Activated CD4-positive, alpha-beta T cell treated with anti-CD3 and anti-CD28 coated beads, Interleukin-2, amount 50 U/mL, for 16 hours (primary cell): ENCODE data around the gene NKIRAS2.
"Not testable (repeated sequence)": the region's sequence is repeated elsewhere in the genome, so short reads cannot be mapped to it uniquely, and the experiment has no call there.

ENCODE experiments used
- DNase-seq: peaks from one replicate; pipeline ENCODE4 v3.0.0-alpha.2; 2020

NKIRAS2 gene

DNA sequence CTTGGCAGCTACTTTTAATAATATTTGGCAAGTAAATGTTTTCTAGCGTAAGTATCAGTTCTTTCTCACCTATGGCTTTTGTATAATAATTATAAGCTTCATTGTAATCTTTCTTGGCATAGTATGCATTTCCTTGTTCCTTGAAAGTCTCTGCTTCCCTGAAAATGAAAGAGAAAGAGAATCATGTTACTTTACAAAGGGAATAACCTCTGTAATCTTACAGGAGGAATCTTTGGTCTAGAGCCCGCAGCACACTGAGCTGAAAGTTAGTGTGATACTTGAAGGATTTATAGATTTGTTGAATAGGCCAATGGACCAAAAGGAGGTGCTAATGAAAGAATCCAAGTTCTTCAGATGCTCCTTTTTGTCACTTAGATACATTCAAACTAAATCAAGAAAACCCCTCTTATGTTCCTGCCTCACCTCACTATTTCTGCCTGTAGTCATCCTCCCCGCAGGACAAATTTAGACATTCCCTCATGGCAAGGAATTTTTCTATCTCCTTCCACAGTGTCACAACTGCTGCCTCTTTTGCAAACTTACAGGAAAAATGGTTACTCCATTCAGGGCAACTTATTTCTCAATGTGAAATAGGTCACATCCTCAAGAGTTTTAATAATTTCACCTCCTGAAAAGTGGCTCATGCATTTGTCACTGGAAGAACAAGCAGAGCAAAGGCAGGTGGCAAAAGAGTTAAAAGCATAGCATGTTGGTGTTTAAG, 19.3 kb upstream of the NKIRAS2 start:
- DNase-seq, result no peak

DNA sequence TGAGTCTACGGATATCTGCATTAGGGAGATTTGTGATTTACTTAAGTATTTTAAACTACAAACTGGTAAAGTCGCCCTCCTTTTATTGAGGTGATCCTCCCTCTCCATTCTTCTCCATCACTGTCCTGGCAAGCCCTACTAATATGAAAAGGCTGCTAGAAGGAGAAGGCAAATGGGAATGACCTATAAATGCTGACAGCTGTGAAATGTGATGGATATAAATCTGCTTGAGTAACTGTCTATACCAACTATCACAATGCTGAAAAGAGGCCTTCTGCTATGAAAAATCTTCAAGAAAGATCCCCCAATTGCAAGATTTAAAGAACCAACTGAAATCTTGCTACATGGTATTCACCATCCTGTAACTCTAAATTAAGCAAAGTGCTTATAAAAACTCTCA, 18.2 kb upstream of the NKIRAS2 start:
- DNase-seq, result no peak

DNA sequence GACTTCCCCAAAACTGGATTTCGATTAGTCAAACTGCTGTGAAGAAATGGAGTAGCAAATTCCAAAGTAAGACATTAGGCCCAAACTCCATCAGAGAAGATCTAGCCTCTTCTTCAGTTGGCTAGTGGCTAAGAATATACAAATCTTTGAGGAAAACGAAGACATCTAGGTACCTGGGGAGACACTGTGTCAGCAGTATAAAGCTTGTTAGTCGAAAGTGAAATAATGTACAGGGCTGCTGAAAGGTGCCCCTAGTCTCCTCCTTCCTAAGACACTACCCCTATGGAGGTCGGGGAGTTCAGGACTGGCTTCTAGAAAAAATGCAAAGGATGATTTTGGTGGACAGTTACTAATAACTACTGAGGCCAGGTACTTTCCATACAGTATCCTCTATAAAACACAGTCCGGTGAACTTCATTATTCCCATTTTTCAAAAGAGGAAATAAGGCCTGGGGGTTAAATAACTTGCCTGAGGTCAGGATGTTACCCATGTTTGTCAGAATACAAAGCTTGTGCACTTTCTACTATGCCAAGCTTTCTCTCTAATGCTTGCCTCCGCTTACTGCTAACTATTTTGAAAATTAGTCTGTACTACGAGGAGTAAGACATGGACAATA, 17.6 kb upstream of the NKIRAS2 start:
- no peak for DNase-seq

DNA sequence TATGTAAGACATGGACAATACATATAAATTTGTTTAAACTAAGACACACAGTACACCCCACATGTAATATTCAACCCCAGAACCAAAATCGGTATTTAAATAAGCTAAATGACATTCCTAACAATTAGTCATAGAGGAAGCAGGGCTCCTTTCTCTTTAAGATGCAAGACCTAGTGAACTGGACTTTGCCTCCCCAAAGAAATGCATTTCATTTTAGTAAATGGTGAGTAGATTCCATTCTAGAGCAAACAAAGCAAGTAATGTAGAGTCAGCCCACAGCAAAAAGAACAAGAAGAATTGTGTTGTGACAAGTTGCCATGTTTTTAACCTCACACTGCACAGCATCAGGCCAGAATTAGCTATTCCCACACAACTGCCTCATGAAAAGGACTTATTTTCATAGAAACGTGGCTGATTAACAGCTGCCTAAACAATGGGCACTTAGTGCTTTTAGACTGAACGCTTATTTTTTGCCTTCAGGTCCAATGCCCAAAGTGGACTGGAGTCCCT, 17.0 kb upstream of the NKIRAS2 start:
- DNase-seq, result no peak

DNA sequence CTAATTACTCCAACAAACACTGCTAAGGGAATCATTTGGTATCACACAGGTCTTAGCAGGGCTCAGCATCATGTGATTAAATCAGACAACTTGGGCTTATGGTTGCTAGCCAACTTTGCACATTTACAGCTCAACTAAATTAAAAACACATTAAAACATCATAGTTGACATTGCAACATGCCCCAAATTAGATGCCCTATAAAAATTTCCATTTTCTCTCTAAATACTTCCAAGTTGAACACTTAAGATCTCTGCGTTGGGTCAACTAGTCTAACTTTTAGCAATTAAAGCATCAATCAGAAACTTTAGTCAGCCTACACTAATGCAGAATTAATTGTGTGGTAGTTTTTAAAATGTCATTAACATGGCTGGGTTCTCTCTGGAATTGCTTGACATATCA, 14.7 kb upstream of the NKIRAS2 start:
- no peak for DNase-seq

DNA sequence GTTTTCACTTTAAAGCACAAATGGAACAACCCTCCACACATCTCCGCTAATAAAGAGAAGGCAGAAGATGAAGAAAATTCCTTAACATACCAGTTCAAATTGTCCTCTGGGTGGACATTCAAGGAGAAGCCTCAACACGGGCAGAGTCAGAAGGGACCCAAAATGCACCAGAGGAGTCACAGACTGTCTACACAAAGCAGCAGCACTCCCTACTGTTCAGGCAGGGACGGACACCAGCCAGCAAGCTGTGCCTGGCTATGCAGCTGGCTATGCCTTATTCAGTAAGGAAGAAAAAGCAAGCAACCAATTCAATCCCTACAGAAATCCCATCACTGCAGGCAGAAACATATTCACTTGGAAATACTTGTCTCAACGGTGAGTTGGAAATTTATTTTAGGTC, 10.7 kb upstream of the NKIRAS2 start:
- DNase-seq, result no peak

DNA sequence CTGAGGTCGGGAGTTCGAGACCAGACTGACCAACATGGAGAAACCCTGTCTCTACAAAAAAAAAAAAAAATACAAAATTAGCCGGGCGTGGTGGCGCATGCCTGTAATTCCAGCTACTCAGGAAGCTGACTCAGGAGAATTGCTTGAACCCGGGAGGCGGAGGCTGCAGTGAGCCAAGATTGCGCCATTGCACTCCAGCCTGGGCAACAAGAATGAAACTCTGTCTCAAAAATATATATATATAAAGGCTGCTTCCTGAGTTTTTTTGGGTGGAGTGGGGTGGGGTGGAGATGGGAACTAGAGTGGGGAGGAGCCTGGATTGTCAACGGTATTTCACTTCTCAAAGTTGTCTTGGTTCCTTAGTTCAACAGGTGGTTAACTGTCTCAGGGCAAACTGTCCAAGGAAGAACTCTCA, 9.6 kb upstream of the NKIRAS2 start:
- not testable (repeated sequence) for DNase-seq

DNA sequence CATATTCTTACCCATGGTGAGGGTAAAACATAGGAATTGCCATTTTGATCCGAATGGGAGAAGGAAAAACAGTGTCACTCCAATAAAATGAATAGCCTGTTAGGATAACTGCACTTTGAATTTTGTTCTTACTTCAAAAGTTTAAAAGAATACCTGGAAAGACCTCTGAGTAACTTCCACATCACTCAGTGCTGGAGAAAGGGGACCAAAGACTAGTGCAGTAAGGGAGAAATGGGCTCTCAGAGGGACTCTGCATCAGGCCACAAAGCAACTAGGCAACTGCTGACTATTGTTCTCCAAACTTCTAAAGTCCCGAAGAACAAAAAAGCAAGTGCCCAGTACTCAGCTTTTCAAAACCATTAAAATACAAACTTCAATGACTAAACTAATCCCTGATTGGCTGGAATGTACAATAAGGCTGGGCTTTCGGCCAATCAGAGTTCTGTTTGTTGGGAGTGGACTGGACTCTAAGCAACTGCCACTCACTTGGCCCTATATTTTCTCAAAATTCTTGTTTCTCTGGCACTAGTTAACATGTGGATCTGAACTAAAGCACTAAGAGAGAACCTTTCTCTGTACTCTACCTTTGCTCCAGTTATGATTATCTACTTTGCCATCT, 8.9 kb upstream of the NKIRAS2 start:
- peak; percentile 25 for DNase-seq

DNA sequence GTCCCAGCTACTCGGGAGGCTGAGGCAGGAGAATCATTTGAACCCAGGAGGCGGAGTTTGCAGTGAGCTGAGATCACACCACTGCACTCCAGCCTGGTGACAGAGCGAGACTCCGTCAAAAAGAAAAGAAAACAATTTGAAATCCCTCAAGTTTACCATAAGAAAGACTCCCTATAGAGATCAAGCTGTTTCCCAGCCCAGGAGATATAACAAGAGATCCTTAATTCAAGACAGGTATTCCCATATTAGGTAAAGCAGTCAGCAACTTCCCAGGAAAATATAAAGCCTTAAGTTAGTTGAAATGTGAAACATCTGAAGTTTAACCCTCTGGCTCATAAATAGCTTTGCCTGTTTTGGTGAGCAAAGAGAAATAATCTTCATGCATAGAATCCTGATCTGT, 7.5 kb upstream of the NKIRAS2 start:
- not testable (repeated sequence) for DNase-seq

DNA sequence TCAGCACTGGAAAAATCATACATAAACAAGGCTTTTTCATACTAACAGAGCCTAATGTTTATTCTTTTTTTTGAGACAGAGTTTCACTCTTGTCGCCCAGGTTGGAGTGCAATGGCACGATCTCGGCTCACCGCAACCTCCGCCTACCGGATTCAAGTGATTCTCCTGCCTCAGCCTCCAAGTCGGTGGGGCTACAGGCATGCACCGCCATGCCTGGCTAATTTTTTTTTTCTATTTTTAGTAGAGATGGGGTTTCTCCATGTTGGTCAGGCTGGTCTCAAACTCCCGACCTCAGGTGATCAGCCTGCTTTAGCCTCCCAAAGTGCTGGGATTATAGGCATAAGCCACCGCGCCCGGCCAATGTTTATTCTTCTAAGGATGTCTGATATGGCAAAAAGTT, 6.2 kb upstream of the NKIRAS2 start:
- not testable (repeated sequence) for DNase-seq

DNA sequence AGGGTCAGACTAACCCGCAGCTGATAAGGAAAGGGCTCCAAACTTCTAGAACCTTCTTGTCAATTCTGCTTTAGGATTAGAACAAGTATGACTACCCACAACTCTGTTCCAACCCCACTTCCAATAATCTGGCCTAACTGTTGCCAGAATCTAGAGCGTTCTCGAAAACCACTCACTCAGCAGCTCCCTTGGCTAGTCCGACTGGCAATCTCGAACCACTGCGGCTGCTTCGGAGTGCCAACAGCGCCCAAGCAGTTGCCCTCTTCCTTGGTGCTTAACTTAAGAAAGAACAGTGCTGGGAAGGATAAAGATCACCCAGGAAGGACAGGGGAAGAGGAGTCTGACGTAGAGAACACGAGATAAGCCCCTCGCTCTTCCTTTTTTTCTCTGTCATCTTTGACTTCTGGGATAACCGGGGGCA, 3.5 kb upstream of the NKIRAS2 start:
- DNase-seq, result peak; percentile 21

DNA sequence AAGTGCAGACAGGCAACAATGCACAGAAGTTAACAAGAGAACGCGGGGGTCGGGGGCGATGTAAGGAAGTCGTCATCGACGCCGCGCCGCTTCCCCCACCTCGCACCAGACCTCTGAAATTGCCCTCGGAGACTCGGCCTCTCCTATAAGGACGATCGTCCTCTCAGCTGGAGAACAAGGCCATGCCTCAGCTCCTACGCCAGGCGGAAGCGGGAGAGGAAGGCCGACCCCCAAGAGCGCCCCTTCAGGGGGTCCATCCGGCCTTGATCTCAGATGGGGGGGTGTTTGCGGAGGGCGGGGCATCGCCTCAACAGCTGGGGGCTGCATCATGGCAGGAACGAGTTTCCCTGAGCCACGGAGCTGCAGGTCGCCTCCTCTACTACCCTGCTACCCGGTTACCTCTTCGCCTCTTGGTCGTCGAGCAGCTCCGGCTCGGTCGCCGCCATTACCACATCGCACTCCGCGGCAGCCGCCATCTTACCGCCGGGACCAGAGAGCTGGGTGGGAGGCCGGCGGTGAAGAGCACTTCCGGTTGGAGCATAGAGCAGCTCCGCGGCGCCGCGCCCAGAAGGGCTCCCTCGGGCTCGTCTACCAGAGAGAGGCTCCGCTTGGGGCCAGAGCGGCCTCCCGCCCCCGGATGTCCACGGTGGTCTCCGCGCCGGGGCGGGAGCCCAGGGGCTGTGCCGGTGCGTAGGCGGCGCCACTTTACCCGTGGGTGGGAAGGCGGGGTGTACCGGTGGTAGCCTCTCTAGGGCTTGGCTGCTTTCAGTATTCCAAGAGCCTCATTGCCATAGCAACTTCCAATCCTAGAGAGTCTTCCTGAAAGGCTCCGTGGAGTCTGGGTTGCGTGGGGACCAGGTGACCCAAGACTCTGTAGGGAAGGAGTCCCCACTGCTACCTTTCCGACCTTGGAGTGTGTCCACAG, 2.7 kb upstream of the NKIRAS2 start, which contains the start of gene DNAJC7:
Gene DNAJC7 (minus strand): TSS at position 499 of the 925 bp plus-strand sequence. CDS start 23 bp downstream, at position 476.
- peak; percentile 95 for DNase-seq

DNA sequence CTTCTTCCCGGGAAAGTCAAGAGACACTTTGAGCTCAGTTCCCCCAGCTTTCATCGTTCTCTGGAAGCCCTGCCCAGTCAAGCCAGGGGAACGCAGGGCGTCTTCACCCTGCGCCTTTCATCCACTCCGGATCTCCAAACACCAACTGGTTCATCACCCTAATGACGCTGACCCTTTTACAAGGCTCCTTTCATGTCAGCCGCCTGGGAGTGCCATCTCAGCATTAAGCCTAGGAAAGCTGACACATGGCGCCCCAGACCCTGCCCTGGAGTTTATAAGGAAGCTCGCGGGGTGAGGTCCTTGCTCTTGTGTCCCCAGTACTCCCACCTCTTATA, 2.1 kb upstream of the NKIRAS2 start:
- DNase-seq, result no peak

DNA sequence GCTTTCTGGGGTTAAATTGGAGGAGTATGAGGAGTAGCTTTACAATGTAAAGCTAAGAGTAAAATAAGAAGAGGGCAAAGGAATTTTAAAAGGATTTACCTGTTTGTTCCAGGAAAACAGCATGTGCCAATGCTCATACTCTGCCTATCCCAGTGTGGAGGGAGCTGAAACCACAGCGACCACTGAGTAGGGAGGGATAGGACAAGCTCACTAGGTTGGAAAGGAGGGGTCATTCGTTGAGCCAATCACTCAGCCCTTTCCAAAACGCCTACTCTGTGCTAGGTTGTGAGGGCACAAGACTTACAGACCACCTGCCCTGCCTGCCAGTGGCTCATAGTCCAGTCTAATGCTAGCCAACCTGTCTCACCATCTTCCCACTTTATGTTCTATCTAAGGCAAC, 1.6 kb upstream of the NKIRAS2 start:
- no peak for DNase-seq

DNA sequence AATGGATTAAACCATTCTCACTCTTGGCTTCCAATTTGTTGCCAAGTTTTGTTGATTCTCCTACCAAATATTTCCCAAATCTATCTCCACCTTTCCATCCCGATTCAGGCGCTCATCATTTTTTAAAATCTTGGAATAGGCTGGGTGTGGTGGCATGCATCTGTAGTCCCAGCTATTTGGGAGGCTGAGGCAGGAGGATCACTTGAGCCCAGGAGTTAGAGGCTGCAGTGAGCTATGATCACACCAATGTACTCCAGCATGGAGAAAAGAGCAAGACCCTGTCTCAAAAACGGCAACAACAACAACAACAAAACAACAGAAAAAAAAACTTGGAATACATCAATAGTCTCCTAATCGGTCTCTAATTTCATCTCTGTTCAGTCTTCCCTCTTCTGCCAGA, 902 bp upstream of the NKIRAS2 start:
- DNase-seq, result no peak

DNA sequence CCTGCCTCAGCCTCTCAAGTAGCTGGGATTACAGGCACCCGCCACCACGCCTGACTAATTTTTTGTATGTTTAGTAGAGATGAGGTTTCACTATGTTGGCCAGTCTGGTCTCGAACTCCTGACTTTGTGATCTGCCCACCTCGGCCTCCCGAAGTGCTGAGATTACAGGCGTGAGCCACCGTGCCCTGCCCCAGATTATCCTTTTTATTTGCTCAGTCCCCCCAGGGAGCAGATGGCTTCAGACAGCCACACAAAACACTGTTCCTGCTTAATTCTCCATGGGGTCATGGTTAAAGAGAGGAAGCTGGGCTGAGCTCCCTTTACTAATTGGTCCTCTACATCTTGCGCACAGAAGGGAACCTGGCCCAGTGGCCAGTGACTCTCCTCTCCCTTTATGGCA, 955 bp downstream of the NKIRAS2 start:
- not testable (repeated sequence) for DNase-seq

DNA sequence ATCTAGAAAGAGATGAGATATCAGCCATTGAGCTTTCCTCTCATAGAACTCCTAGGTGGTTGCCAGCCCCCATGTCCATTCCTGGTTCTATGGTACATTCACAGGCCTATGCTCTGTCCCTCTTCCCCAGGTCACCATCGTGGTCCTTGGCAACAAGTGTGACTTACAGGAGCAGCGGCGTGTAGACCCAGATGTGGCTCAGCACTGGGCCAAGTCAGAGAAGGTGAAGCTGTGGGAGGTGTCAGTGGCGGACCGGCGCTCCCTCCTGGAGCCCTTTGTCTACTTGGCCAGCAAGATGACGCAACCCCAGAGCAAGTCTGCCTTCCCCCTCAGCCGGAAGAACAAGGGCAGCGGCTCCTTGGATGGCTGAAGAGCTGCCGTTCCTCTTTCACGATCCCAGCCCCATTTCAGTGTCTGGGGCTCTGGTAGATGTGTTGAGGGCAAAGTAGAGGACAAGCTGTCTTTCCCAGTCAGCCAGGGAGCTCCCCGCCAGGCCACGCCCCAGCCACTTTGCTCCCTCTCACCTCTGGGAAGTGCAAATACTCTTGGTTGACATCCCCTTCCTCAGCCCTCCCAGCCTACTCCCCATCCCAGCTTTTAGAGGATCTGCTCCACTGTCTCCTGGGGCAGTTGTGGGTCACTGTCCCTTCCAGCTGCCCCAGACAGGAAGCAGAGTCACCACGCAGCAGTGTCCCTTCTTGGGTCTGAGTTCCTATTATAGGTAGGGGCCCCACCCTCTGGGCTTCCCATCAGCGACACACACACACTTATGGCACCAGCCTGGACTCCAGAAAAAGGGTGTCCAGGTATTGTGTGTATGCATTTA, 3.8 kb downstream of the NKIRAS2 start:
- DNase-seq, result no peak

DNA sequence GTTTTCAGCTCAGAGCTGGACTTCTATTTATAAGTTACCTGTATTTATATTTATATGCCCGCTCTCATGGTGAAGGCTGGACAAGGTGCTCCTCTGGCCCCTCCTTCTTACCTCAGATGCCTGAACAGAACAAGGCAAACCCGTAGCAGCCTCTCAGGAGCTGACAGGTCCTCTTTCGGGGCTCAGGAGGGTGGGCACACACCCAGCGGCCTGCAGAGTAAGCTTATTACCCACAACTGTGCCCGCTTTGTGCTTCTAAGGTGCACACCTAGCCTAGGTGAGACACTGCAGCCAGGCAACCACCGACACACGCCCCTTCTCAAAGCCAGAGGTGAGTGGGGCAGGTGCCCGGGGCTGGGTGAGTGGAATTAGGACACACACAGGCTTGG, 5.3 kb downstream of the NKIRAS2 start:
- no peak for DNase-seq

DNA sequence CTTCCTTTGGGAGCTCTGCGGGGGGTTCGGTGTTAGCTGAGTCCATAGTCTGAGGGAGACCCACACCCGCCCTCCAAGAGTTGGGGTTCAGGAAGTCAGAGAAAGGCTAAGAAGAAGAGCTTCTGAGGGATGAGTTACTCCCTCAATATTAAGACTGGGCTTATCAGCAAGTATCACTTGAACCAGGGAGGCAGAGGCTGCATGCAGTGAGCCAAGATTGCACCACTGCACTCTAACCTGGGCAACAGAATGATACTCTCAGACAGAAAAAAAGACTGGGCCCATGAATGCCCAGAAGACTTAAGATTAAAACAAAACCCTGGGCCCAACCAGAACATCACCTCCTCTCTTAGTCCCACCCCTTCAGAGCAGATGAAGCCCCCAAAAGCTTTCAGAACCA, 6.0 kb downstream of the NKIRAS2 start:
- DNase-seq, result no peak

DNA sequence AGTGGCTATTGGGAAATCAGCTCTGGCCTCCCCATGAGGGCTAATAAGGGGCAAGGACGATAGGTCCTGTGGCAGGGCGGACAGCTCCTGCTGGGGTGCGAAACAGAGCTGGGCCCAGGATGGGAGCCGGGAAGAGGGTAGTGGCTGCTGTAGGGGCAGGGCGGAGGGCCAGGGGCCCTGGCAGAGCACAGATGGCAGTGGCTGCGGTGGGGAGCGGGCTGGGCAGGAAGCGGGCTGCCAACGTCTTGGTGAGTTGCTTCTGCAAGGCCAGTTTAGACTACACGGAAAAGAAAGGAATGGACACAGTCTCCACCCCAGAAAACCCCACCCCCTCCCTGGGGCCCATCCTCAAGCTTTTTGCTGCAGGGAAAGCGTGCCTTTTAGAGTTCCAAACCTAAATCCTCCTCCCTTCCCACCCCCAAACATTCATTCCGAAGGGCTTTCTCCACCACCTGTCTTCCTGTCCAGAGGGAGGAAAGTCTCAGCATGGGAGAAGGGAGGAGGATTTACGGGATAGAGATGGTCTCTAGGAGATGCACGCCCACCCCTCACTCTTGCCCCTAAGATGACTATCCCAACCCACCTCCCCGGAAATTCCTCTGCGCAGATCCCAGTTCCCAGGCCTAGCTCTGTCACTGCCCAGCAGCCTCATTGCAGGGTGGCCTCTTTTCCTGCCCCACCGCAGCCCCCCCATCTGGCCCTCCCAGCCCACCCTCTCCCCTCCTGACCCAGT, 7.1 kb downstream of the NKIRAS2 start:
- DNase-seq, result no peak

DNA sequence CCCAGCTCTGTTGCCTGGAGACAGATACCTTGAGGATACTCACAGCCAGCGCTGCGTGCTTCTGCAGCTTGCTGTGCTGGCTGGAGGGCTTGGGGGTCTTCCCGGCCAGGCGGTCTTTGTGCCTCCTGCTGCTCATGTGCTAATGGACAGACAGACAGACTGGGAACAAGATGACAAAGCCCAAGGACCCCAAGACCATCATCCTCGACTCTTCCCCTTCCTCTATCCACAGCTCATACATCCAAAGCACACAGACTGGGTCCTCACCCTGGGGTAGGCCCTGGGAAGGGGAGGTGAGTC, 7.7 kb downstream of the NKIRAS2 start:
- DNase-seq, result no peak
